NCI-H2081 (cell line): ENCODE results near the gene TACC2.
"Not testable (repeated sequence)": the region's sequence is repeated elsewhere in the genome, so short reads cannot be mapped to it uniquely, and the experiment has no call there.

Experiments
- DNase-seq, 2 experiments: peaks; one replicate each; lab custom pipeline; 2025; lab: John Stamatoyannopoulos, UW

TACC2 gene, protein sequence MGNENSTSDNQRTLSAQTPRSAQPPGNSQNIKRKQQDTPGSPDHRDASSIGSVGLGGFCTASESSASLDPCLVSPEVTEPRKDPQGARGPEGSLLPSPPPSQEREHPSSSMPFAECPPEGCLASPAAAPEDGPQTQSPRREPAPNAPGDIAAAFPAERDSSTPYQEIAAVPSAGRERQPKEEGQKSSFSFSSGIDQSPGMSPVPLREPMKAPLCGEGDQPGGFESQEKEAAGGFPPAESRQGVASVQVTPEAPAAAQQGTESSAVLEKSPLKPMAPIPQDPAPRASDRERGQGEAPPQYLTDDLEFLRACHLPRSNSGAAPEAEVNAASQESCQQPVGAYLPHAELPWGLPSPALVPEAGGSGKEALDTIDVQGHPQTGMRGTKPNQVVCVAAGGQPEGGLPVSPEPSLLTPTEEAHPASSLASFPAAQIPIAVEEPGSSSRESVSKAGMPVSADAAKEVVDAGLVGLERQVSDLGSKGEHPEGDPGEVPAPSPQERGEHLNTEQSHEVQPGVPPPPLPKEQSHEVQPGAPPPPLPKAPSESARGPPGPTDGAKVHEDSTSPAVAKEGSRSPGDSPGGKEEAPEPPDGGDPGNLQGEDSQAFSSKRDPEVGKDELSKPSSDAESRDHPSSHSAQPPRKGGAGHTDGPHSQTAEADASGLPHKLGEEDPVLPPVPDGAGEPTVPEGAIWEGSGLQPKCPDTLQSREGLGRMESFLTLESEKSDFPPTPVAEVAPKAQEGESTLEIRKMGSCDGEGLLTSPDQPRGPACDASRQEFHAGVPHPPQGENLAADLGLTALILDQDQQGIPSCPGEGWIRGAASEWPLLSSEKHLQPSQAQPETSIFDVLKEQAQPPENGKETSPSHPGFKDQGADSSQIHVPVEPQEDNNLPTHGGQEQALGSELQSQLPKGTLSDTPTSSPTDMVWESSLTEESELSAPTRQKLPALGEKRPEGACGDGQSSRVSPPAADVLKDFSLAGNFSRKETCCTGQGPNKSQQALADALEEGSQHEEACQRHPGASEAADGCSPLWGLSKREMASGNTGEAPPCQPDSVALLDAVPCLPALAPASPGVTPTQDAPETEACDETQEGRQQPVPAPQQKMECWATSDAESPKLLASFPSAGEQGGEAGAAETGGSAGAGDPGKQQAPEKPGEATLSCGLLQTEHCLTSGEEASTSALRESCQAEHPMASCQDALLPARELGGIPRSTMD (N-terminal part only)

DNA sequence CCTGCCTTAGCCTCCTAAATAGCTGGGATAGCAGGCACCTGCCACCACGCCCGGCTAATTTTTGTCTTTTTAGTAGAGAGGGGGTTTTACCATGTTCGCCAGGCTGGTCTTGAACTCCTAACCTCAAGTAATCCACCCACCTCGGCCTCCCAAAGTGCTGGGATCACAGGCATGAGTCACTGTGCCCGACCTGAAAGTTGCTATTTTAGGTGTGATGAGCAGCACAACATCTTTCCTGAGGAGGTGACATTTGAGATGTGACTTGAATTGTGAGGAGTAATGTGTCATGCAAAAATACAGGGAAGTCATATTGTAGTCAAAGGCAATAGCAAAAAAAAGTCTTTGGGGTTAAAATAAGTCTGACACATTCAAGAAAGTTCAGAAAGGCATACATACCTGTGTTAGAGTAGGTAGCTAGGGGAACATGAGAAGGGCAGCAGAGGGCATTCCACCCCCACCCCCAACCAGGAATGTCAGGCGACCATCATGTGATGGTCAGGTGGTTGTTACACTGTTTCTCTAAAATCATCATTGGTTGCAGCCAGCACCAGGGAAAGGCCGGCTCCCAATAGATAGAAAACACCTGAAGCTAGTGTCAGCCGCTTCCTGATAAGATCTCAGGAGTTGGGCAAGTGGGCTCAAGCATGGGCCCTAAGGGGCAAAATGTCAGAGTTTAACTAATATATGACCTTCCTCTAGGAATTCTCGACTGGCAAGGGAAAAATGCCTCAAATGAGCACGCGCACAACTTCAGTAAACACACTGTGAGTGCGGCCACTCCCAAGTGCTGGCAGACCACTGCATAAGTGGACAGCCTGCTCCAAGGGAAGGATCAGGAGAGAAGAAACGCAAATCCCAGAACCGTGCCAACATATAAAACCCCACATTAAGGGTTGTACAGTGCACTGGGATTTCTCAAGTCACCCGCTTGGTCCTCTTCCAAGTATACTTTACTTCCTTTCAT lies at the start of gene TACC2:
Gene TACC2, plus strand, starts transcription at position 803 of the 964 bp plus-strand sequence. CDS start 32,819 bp downstream, outside the sequence.
- no peak for DNase-seq

DNA sequence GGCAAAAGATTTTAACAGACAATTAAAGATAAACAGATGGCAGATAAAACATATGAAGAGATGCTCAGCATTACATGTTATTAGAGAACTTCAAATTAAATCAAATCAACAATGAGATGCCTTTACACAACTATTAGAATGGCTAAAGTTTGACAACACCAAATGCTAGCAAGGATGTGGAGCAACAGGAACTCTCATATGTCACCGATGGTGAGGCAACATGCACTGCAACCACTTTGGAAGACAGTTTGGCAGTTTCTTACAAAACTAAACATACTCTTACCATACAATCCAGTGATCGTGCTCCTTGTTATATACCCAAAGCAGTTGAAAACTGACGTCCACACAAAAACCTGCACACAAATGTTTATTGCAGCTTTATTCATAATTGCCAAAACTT lies 47.4 kb upstream of the TACC2 start:
- DNase-seq: no peak

DNA sequence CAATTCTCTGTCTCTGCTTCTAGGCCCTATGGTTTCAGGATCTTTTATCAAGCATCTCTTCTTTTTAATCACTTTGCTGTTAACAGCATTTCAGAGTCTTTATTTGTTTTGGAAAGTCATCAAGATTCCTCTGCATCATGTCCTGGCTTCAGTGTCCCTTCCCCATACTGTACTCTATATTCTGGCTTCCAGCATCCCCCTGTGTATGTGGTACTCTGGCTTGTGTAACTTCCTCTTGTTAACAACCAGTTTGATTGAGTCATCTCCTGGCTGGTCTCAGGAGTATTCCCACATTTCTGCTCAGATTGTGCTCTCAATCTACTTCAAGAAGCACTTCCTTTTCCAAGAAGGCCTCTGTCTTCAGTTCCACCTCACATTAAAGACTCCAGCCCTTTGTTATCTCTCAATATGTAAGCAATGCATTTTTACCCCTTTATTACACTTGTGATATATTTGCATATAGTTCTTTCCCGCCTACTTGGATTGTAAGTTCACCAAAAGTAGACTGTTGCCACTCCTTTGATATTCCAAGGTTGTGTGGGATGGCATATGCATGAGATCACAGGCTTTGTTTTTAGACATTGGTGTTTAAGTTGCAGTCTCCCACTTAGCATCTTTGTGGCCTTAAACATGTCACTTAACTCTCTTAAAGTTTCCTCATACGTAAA lies 46.1 kb upstream of the TACC2 start:
- DNase-seq: no peak

DNA sequence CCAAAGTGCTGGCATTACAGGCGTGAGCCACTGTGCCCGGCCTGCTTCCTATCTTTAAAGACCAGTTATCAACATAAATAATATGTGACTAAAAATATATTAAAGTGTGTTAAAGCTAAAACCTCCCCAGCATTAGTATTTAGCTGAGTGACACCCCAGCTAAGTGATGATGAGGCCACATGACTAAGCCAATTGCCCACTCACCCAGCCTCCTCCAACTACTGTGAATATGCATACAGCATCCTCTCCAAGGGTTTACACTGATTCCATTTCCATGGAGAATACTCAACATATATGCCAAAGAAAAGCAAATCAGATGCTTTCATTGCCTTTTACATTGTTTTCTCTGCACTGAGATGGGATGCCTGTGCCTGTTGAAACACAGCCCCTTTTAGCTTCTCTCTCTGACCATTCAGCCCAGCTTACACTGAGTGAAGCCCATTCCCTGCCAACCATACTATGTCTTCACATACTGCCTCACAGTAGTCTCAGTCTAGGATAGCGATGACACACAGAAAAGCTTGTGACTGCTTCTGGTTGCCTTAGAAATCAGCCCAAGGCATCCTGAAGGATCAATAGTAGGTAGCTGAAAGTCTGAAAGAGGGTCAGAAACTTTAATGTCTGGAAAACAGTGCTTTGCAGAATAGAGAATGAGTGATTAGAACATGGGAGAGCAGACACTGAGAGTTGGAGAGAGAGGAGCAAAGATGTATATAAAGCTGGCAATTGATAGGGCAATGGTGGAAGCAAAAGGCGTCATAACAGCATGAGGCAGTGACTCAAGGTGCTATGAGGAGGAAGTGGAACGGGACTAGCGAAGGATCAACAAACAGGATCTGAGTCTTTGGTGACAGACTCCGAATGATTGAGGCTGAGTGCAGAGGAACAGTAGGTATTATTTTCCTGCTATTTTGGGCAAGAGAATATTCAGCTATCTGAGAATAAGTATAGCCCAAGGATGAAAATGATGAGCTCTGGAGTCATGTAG lies 41.3 kb upstream of the TACC2 start:
- no peak for DNase-seq

DNA sequence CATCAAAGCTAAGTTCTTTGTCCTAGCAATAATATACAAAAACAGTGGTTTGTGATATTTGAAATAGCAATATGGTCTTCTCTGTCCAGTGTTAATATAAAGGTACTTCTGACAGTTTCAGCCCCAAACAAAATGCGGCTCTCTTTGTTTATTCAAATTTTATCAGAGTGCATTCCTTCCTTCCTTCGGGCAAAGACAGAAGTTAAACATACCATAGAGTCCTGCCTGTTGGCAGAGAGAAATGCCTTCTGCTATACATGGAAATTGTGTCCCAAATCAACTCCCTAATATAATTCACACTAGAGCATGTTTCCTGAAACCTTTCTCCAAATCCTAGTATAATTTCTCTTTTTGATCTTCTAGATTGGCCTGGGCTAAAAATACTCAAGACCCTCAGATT lies 39.9 kb upstream of the TACC2 start:
- DNase-seq: no peak

DNA sequence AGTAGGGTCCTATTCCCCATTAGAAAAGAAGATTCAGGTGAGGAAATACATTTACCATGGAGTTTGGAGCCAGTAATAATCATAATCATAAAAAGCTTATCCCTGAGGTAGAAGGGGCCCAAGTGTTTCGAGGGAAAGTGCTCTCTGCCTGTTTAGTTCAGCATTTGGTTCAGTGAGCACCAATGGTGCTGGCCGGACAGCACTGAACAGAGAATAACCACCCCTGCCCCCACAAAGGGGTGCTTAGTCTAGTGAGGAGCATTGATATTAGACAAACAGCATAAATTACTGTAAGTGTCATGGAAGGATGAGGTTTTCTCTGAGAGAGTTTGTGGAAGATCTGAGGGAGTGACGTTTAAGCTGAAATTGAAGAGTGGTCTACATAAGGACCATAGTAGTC lies 39.5 kb upstream of the TACC2 start:
- DNase-seq: no peak

DNA sequence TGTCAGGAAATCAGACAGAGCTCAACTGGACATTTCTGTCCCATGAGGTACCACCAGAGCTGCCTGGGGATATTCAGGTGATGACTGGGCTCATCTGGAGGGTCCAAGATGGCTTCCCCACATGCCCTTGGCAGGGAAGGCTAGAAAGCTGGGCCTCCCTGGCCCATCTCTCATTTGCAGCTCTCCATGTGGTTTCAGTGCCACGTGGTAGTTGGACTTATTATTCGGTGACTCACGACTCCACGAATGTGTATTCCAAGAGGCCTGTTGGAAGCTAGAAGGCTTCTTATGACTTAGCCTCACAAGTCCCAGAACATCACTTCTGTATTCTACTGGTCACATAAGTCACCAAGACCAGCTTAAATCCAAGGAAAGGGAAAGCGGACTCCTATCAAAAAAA lies 36.7 kb upstream of the TACC2 start:
- DNase-seq: no peak

DNA sequence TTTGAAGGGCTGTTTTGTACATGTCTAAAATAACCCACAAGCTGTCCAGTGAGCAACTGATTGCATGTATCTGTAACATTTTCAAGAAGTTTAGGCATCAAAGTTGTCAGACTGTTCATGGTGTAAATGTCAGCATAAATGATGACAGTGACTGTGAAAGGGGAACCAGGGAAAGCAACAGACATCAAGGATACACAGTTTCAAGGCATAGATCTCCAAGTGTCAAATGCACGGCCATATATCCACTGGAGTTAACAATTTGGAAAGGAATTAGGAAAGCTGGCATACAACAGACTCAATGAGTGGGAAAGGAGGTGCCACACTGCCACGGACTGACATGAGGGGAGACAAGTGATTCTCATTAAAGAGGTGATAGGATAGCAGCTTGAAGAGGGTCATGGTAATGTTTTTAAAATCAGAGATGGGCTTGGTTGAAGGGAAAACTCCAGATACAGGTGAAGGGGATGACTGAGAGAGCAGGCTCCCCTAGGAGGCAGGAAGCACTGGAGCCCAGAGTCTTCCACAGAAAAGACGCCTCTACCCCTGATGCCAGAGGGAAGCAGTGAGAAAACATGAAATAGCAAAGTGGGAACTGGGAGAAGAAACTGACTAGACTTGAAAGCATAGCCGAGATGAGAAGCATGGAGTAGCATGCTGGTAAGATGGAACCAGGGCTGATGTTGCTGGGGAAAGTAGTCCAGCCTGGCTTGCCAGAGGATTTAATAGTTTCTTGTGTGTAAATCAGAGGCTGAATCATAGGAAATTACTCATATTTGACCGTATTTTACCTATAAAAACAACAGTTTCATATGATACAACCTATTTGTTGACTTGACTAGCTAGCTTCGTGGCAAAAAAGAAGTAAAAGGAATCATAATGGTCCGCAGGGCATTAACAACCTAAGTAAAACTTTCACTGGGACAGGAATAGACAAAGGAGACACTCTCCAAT lies 32.6 kb upstream of the TACC2 start:
- DNase-seq: no peak

DNA sequence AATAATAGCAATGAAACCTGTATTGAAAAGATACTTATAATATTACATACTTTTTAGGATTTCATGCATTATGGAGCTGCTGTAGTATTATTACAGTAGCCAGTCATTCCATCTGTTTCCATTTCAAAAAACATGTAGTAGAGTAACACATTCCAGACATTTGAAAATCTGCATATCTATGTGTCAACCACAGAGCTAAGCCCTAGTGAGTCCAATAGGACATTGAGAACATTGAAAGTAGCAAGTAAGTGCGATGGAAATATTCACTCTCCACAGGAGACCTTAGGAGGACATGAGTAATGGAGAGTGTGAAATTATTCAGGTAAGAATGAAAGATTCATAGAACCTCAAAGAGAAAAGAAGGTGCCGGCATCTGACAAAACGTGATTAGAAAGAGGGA lies 29.3 kb upstream of the TACC2 start:
- no peak for DNase-seq

DNA sequence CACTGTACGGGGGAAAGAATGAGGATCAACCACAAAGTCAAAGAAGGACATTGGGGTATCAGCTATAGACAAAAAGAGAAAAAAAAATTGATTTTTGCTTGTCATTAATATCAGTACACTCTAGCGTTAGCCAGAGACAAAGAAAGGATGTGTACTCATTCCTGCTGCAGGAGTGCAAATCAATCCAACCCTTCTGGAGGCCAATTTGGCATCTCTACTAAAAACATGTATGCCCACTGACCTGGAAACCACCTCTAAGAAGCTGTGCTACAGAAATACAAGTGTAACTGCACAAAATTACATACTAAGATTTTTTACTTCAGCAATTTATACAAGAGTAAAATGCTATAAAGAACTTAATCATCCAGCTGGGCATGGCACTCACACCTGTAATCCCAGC lies 27.5 kb upstream of the TACC2 start:
- no peak for DNase-seq

DNA sequence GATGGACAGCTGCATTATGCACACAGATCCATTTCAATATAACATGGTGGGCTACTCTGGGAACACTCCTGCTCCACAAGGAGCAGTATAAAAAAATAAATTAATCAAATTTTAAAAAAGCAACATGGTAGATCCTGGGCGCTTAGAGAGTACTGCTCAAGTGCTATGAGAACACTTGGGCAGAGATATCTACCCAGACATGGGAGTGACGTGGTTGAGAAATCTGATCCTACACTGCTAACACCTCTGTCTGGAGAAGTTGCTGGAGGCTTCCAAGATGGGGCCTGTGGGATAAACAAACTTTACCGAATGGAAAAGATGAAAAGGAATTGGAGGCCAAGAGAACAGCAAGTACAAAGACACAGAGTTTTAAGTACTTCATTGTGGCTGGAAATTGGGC lies 23.0 kb upstream of the TACC2 start:
- DNase-seq: no peak

DNA sequence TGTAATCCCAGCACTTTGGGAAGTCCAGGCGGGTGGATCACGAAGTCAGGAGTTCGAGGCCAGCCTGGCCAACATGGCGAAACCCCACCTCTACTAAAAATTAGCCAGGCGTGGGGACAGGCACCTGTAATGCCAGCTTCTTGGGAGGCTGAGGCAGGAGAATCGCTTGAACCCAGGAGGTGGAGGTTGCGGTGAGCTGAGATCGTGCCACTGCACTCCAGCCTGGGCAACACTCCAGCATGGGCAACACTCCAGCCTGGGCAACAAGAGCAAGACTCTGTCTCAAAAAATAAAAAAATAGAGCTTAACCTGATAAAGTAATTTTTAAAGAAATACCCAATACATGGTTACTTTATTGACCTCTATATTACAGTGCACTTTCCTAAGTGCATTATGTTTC lies 19.9 kb upstream of the TACC2 start:
- not testable (repeated sequence) for DNase-seq

DNA sequence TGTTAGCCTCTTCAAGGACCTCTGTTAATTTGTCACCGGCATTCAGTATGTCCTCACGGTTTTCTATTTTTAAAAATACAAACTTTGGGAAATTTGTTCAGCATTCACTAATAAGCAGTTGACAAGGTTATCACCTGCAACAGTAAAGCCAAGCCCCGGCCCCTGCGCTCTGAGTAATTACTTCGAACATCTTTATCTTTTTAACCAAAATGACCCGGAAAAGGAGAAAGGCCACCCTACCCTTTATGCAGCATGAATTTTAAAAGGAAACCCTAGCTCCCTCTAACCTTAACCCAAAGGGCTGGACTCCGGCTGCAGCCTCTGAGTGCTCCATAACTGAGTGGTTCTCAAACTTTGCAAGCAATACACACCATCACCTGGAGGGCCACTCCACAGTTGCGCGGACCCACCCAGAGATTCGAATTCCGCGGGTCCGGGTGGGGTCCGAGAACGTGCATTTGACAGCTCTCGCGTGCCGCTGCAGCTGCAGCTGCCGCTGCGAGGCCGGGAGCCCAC lies 14.9 kb upstream of the TACC2 start:
- no peak for DNase-seq

DNA sequence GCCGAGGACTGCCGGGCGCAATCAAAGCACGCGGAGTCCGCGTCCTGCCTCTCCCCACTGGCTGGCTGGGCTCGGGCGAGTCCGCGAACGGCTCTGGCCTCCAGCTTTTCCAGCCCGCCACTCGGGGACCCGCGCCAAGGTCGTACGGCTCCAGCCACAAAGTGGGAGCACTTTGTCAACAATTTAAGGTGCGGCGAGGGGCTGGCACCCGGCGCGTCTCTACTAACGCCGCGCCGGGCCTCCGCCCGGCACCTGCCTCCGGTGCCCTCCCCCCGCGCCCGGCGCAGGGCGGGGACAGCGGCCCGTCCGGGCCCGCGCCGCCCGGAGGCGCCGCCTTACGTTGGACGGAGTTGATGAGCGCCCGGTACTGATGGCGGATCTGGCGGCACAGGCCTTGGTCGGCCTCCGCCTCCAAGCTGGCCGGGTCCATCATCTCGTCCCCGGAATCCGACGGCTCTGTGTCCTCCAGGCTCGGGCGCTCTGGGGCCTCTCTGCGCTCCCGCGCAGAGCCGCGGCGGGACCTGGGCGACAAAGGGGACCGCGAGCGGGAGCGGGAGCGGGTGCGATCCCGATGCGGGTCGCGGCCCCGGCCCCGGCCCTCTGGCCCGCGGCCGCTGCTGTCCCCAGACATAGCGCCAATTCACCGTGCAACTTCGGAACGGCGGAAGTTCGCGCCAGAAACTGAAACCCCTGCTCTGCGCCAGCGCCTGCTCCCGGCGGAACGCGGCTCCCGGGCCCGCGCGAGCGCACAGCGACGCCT lies 14.2 kb upstream of the TACC2 start, which contains the start of gene NSMCE4A:
Gene NSMCE4A, minus strand, starts transcription at position 683 of the 760 bp plus-strand sequence. Its CDS starts 52 bp downstream, at position 631.
- peak; percentile 45 to 67 for DNase-seq

DNA sequence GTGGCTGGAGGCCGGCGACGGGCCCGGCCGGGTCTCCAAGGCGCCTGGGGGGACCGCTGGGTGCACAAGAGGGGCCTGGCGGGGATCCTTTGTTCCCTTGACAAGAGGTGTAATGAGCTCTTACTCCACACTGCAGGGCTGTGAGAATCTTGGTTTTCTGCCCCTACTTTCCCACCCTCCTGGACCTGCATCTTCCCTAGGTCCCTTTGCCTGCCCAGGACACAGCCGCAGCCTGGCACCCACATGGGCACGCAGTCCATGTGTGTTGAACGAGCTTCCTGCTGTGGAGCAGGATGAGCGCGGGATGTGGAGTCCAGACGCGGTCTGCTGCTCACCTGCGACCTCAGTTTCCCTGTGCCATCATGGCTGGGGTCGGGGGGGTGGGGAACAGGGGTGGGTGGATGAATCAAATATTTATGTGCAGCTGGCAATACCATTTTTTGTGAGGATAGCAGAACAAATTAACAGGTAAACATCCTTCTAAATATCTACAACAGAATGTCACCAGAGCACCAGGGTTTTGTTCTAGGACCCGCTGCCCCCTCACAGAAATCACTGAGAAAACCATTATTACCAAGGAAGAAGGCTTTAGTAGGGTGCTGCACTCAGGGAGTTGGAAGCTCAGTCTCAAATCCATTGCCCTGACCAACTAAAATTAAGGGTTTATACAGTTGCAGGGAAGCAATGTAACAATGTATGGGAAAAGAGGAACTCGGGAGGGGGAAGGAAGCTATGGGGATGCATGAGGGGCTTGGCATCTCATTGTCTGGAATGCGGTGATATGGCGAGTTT lies 13.5 kb upstream of the TACC2 start:
- no peak for DNase-seq

DNA sequence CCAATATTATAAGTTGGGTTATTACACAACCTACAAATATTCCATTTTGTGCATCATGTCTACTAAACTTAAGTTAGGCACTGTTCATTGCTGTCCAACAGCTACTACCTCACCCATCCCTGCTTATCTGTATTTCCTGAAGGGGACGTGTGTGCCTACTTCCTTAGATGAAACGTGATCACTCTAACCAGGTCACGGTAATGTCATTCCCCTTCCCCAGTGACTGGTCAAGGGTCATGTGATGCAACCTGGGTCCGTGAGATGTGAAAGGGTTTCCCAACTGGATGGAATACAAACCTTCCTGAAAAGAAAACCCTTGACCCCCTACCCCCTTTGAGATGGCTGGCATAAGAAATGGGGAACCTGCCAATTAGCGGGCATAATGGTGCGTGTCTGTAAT lies 12.4 kb upstream of the TACC2 start:
- no peak for DNase-seq
